GM08714 (cell line): ENCODE data around the gene DCTN2.
A peak's percentile ranks its signal among the peaks of the same experiment; 100 is the strongest.

ENCODE experiments used
- H3K4me3 ChIP-seq: fragments of 200-500 bp; sonication (Bioruptor generic); 2 replicates; pipeline ENCODE4 v1.5.1; 2014; ENCODE audit warnings: mild to moderate bottlenecking, low read length, inconsistent platforms
- ZNF274 ChIP-seq: IDR thresholded peaks from 2 replicates; pipeline ENCODE4 v1.6.1; 2012; ENCODE audit warnings: mild to moderate bottlenecking, low read depth, low read length

DCTN2 gene

DNA sequence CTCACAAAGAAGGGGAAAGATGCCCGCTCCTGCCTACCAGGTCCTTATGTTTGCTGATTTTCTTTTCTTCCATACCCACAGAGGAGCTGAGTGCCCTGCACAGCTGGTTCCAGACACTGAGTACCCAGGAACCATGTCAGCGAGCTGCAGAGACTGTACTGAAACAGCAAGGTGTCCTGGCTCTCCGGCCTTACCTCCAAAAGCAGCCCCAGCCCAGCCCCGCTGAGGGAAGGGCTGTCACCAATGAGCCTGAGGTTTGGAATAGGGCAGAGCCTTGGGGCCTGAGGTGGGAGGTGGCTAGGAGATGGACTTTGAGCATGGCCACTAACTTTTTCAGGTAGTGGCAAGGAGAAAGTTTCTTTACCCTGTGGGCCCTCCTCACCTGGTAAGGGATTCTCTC is 56.9 kb downstream of the DCTN2 start:
- no peak overlapping the region for H3K4me3 ChIP-seq
- TF ChIP-seq ZNF274: no peak

DNA sequence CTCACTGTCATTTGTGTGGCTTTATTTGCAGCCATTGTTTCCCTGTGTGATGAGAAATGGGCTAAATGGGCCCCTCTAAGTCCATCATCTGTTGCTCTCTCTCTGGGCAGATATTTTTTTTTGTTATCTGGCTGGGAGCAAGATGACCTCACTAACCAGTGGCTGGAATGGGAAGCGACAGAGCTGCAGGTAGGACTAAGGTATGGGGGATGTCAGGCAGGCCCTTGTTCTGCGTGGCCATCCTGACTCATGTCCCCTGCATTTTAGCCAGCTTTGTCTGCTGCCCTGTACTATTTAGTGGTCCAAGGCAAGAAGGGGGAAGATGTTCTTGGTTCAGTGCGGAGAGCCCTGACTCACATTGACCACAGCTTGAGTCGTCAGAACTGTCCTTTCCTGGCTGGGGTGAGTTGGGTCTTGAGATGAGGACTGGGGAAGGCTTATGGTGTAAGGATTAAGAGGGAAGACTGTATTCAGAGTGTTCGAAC is 57.8 kb downstream of the DCTN2 start:
- TF ChIP-seq ZNF274: no peak
- peak overlapping the region; percentile 85 for H3K4me3 ChIP-seq

DNA sequence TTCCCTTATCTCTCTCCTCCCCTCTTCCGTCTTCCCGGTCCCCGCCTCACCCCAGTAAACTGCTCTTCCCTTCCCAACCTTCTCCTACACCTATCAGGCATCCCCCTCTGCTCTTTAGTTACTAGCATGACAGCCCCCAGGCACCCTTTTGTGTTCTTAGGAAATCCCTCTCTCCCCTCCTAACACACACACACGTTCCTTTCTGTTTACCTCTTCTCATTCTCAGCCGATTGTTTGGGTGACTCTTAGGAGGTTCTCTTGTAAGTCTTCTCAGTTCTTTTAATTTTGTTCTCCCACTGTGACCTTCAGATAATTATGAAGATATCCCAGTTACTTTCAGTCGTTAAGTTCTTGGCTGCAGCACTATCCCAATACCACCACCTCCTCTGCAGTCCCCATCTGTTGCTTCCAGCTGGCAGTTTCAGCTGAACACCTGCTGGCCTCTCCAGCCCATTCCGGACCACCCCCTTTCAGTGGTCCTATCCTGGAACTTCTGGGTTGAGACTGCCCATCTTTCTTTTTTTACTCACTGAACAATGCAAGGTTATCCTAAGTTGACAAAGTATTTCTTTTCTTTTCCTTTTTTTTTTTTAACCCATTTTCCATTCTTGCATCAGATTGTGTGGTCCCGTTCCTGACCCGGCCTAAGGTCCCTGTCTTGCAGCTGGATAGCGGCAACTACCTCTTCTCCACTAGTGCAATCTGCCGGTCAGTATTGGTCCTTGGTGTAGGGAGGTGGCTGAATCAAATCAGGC is 58.4 kb downstream of the DCTN2 start:
- peak overlapping the region; percentile 85 for H3K4me3 ChIP-seq
- no peak for TF ChIP-seq ZNF274

GRCh38 chr12:57487597-57488401 is 59.2 kb downstream of the DCTN2 start, which contains the start of gene MARS1:
TSS of gene MARS1 (plus strand) at chr12:57488068. CDS start at chr12:57488091, 23 bp downstream.
- H3K4me3 ChIP-seq: peak within 1 kb of the TSS; percentile 85
- TF ChIP-seq ZNF274: no peak

DNA sequence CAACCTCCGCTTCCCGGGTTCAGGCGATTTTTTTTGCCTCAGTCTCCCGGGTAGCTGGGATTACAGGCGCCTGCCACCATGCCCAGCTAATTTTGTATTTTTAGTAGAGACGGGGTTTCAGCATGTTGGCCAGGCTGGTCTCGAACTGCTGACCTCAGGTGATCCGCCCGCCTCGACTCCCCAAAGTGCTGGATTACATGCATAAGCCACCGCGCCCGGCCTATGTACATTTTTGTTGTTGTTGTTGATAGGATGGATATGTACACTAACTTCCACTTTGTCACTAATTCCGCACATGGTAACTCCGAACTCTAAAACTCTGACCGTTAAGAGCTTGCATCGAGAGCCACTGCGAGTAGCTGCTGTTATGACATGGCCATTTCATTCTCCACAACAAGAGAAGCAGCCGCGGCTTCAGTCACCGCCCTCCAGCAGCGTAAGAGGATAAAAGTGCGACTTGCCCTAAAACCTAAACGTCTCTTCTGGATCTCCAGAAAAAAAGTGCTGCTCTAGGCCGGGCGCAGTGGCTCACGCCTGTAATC is 59.9 kb downstream of the DCTN2 start:
- no peak overlapping the region; the same call in 1 of the 2 replicates for H3K4me3 ChIP-seq
- TF ChIP-seq ZNF274: no peak

DNA sequence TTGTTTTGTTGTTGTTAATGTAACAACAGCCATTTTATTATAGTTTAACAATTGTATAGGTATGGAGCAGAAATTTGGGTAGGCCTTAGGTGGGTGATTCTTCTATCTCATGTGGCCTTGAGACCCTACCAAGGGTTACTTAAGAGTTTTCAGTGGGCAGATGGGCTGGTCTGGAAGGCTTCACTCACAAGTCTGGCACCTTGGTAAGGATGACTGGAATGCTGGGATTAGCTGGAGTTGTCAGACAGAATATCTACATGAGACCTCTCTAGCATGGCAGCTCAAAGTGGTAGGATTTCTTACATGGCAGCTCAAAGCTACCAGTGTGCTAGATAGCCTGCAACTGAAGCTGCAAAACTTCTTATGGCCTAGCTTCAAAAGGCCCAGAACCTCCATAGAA is 61.3 kb downstream of the DCTN2 start:
- no peak overlapping the region for H3K4me3 ChIP-seq
- TF ChIP-seq ZNF274: no peak

- no peak for TF ChIP-seq ZNF274
- H3K4me3 ChIP-seq: no peak overlapping the region
Observed at GRCh38 chr12:57483466-57483865, 63.5 kb downstream of the DCTN2 start.

- TF ChIP-seq ZNF274: no peak
Observed at GRCh38 chr12:57481671-57482070, 65.3 kb downstream of the DCTN2 start.

More at GRCh38 chr12:57481671-57482070, 65.3 kb downstream of the DCTN2 start:
- H3K4me3 ChIP-seq: no peak overlapping the region
